ENCODE measurements around the gene SLC44A5. TPM values are rescaled to one million over a fixed set of nuclear protein-coding genes. Genes with fewer than 3 reads are reported as not detected.
"Not testable (repeated sequence)": the region's sequence is repeated elsewhere in the genome, so short reads cannot be mapped to it uniquely, and the experiment has no call there.

SLC44A5 gene
- total RNA-seq, 1 donor from 2014 or later, result 0.29 TPM

GRCh38 chr1:75181214-75181955, 429.5 kb downstream of the SLC44A5 start:
- not testable (repeated sequence) for DNase-seq (ENCODE audit: low spot score)

GRCh38 chr1:75174031-75174760, 436.7 kb downstream of the SLC44A5 start:
- no peak for DNase-seq (ENCODE audit: low spot score)

- DNase-seq (ENCODE audit: low spot score), result no peak
Measured at GRCh38 chr1:75172556-75172955, 438.4 kb downstream of the SLC44A5 start.

GRCh38 chr1:75171876-75172275, 439.0 kb downstream of the SLC44A5 start:
- no peak for DNase-seq (ENCODE audit: low spot score)

GRCh38 chr1:75170981-75171380, 439.9 kb downstream of the SLC44A5 start:
- no peak for DNase-seq (ENCODE audit: low spot score)

- DNase-seq (ENCODE audit: low spot score), result no peak
Measured at GRCh38 chr1:75170011-75170410, 440.9 kb downstream of the SLC44A5 start.

GRCh38 chr1:75166821-75167220, 444.1 kb downstream of the SLC44A5 start:
- DNase-seq (ENCODE audit: low spot score), result no peak

- no peak for DNase-seq (ENCODE audit: low spot score)
Measured at GRCh38 chr1:75165264-75165663, 445.6 kb downstream of the SLC44A5 start.

- DNase-seq (ENCODE audit: low spot score), result no peak
Measured at GRCh38 chr1:75159154-75159553, 451.8 kb downstream of the SLC44A5 start.

Other genes with a start within 250 kb of the SLC44A5 start
- 51.4 TPM for gene ACADM, start 113.6 kb upstream of the SLC44A5 start, total RNA-seq
- 87.5 TPM for gene RABGGTB, start 175.1 kb upstream of the SLC44A5 start, total RNA-seq
- 0.55 TPM for gene MSH4, start 185.8 kb upstream of the SLC44A5 start, total RNA-seq

All from ureter (tissue), 1 donor.